Liver (tissue), 9 donors: ENCODE results near the gene E2F7. TPM values are rescaled to one million over a fixed set of nuclear protein-coding genes. Genes with fewer than 3 reads are reported as not detected.

ENCODE experiments used
- DNase-seq: peaks from one replicate; pipeline ENCODE4 v3.0.0-alpha.2; 2017; ENCODE audit warnings: low spot score
- H3K27ac ChIP-seq, 2 donors: one replicate each; pipeline ENCODE4 v1.7.0; 2013; ENCODE audit warnings: inconsistent platforms in 2 of 2, low read length in 2 of 2, control low read depth in 1 of 2, low read depth in 1 of 2, mild to moderate bottlenecking in 1 of 2
- H3K27me3 ChIP-seq, 4 donors: one replicate each; pipeline versions ENCODE4 v1.6.1 to v1.7.0; 2013; ENCODE audit warnings: low read length in 3 of 4, inconsistent platforms in 1 of 4, mild to moderate bottlenecking in 1 of 4, moderate library complexity in 1 of 4; ENCODE audit not compliant: control insufficient read depth in 4 of 4, insufficient read depth in 4 of 4
- H3K36me3 ChIP-seq, 4 donors: one replicate each; pipeline versions ENCODE4 v1.6.1 to v1.7.0; 2013; ENCODE audit warnings: low read length in 3 of 4, mild to moderate bottlenecking in 3 of 4, low read depth in 1 of 4, moderate library complexity in 1 of 4; ENCODE audit not compliant: control insufficient read depth in 4 of 4, insufficient read depth in 3 of 4
- H3K4me1 ChIP-seq, 4 donors: one replicate each; pipeline versions ENCODE4 v1.6.1 to v1.7.0; 2013; ENCODE audit warnings: low read length in 3 of 4, mild to moderate bottlenecking in 3 of 4, moderate library complexity in 1 of 4; ENCODE audit not compliant: control insufficient read depth in 4 of 4, insufficient read depth in 4 of 4
- H3K4me3 ChIP-seq, 3 donors: one replicate each; pipeline versions ENCODE4 v1.6.1 to v1.7.0; 2013; ENCODE audit warnings: low read length in 3 of 3, control low read depth in 1 of 3, low read depth in 1 of 3, mild to moderate bottlenecking in 1 of 3
- H3K9ac ChIP-seq, 2 donors: one replicate each; pipeline ENCODE4 v1.7.0; 2013; ENCODE audit warnings: low read length in 2 of 2, mild to moderate bottlenecking in 2 of 2, moderate library complexity in 2 of 2, control low read depth in 1 of 2, low read depth in 1 of 2
- H3K9me3 ChIP-seq, 4 donors: one replicate each; pipeline versions ENCODE4 v1.6.1 to v1.7.0; 2013; ENCODE audit warnings: low read length in 3 of 4; ENCODE audit not compliant: control insufficient read depth in 4 of 4
- EGR1 ChIP-seq, 2 donors: IDR thresholded peaks; 2 replicates each; pipeline ENCODE4 v1.6.1; 2016 to 2018; ENCODE audit warnings: antibody characterized with exemption in 2 of 2, low read depth in 2 of 2
- GABPA ChIP-seq, 2 donors: IDR thresholded peaks in 1 of 2; conservative IDR thresholded peaks in 1 of 2; 2 replicates each; pipeline ENCODE4 v1.6.1; 2016; ENCODE audit warnings: antibody characterized with exemption in 2 of 2, mild to moderate bottlenecking in 1 of 2, moderate library complexity in 1 of 2
- HNF4G ChIP-seq: IDR thresholded peaks from 2 replicates; pipeline ENCODE4 v1.6.1; 2016; ENCODE audit warnings: antibody characterized with exemption
- NR2F2 ChIP-seq: IDR thresholded peaks from 2 replicates; pipeline ENCODE4 v1.6.1; 2016; ENCODE audit warnings: antibody characterized with exemption
- RXRA ChIP-seq, 2 donors: IDR thresholded peaks; 2 replicates each; pipeline ENCODE4 v1.6.1; 2017 to 2018; ENCODE audit warnings: antibody characterized with exemption in 2 of 2, mild to moderate bottlenecking in 1 of 2
- SP1 ChIP-seq: IDR thresholded peaks from 2 replicates; pipeline ENCODE4 v1.6.1; 2018; ENCODE audit warnings: antibody characterized with exemption, mild to moderate bottlenecking
- WGBS: extraction: QIAGEN DNeasy Blood & Tissue Kit; methylation state at CpG from one replicate; pipeline ENCODE4 v1.1.7; 2013; 5-methylcytosine and 5-hydroxymethylcytosine counted together
- polyA plus RNA-seq, 2 donors: library from polyadenylated mRNA; stranded (reverse) in 1 of 2; unstranded in 1 of 2; fragments of 200-250 nt in 1 of 2; fragments of >200 nt in 1 of 2; fragmentation: Nextera tagmentation in 1 of 2; extraction: Ambion mirVana in 1 of 2; gene quantifications; one replicate each; pipeline versions ENCODE4 v1.2.1 to v1.2.3, GENCODE V29; 2013 to 2015
- total RNA-seq, 2 donors: library from RNA; depleted of rRNA; stranded (reverse); fragments of >200 nt; gene quantifications; one replicate each; pipeline ENCODE4 v1.2.3, GENCODE V29; 2014
- TF ChIP-seq, protein P1 (sequence below): IDR thresholded peaks from 2 replicates; pipeline ENCODE4 v1.6.1; 2016; ENCODE audit warnings: antibody characterized with exemption, mild to moderate bottlenecking
- TF ChIP-seq, protein P2 (sequence below): fragments of 150-350 bp; IDR thresholded peaks from 2 replicates; pipeline ENCODE4 v1.5.1; 2017; ENCODE audit warnings: improper control_type of control experiment, low read depth, low read length; ENCODE audit not compliant: missing input control
- TF ChIP-seq, protein P3 (sequence below): IDR thresholded peaks from 2 replicates; pipeline ENCODE4 v1.6.1; 2016; ENCODE audit warnings: antibody characterized with exemption
- donor health status: healthy.
- donor health status: healthy.
- donor health status: healthy.
- donor health status: healthy.
- donor health status: healthy.

Gene E2F7
- total and polyA plus RNA-seq, 4 donors, result 0.13 to 5.8 (median 0.17) TPM; not detected in 1

DNA sequence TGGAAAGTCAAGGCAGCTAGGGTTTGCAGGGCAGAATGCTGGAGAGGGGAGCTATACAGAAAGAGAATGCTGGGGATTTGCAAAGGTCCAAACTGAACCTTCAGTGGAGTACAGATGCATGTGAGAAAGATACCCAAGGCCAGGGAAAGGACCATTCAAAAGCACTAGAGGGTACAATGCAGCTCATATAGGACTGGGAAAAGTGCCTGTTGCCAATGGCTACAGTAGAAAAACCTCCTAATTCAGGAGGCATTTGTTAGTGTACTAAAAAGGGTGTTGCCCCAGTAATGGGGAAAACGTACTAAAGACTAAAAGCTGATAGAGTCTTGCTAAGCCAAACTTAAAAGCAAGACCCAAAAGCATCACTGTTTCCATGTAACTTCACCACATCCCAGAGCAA, 30.1 kb downstream of the E2F7 start:
- H3K9me3 ChIP-seq, result no peaks in the 10 kb centered on the region
- H3K4me1 ChIP-seq, result no peaks in the 10 kb centered on the region
- H3K36me3 ChIP-seq, result no peaks in the 10 kb centered on the region
- WGBS, result 90% methylated on average over 1 of the region's 1 CpG
- H3K27me3 ChIP-seq, result no peaks in the 10 kb centered on the region
- no peak overlapping the region for H3K27ac ChIP-seq
- TF ChIP-seq HNF4G (no peak), NR2F2 (no peak), GABPA (IDR thresholded peaks at IDR 0.05 in 1 of 2, conservative IDR thresholded peaks at IDR 0.05 in 1 of 2) (no peak), RXRA (IDR thresholded peaks at IDR 0.05) (no peak), SP1 (no peak), EGR1 (IDR thresholded peaks at IDR 0.05; ENCODE audit: low read depth in 2 of 2) (no peak)
- TF ChIP-seq, protein P1, sequence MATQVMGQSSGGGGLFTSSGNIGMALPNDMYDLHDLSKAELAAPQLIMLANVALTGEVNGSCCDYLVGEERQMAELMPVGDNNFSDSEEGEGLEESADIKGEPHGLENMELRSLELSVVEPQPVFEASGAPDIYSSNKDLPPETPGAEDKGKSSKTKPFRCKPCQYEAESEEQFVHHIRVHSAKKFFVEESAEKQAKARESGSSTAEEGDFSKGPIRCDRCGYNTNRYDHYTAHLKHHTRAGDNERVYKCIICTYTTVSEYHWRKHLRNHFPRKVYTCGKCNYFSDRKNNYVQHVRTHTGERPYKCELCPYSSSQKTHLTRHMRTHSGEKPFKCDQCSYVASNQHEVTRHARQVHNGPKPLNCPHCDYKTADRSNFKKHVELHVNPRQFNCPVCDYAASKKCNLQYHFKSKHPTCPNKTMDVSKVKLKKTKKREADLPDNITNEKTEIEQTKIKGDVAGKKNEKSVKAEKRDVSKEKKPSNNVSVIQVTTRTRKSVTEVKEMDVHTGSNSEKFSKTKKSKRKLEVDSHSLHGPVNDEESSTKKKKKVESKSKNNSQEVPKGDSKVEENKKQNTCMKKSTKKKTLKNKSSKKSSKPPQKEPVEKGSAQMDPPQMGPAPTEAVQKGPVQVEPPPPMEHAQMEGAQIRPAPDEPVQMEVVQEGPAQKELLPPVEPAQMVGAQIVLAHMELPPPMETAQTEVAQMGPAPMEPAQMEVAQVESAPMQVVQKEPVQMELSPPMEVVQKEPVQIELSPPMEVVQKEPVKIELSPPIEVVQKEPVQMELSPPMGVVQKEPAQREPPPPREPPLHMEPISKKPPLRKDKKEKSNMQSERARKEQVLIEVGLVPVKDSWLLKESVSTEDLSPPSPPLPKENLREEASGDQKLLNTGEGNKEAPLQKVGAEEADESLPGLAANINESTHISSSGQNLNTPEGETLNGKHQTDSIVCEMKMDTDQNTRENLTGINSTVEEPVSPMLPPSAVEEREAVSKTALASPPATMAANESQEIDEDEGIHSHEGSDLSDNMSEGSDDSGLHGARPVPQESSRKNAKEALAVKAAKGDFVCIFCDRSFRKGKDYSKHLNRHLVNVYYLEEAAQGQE, result no peak
- DNase-seq, result no peak
- no peak overlapping the region for H3K4me3 ChIP-seq
- no peak overlapping the region for H3K9ac ChIP-seq

DNA sequence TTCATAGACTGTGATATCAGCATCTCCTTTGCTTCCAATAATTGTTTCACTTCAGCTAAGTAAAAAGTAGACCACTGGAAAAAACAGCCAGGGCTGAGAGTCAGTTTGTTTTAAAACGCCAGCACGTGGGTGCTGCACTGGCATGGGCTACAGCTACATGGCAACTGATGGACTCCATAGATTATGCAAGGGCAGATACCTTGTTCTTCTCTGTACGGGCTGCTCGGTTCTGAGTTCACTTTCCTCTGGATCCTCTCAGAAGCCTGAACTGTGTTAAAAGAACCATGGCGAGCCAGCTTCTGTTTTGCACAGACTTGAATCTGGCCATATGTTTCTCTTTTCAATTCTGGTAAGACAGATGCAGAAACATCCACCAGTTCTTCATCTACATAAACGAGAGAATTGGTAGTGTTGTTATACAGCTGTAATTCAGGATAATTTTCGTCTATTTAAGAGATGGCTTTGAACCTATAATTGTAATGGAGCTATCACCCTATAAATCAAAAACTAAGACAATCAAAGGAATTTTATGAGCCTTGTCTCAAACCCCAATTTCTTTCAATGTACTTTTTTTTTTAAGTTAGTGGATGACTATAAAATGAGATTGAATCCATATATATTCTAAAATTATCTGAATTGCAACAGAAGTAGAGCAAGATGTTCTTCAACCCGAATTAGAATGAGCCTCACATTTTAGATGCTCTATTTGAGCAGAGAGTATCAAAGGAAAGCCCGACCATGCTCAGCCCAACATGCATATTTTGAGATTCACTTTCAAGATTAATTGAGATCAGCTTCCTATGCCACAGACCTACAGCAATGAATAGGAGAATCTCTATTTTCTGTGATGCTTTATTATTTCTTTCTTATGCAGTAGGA, 31.5 kb downstream of the E2F7 start:
- Histone ChIP-seq H3K9ac (no peak overlapping the region), H3K4me3 (no peak overlapping the region), H3K27ac (no peak overlapping the region), H3K9me3 (no peaks in the 10 kb centered on the region), H3K36me3 (no peaks in the 10 kb centered on the region), H3K4me1 (no peaks in the 10 kb centered on the region), H3K27me3 (no peaks in the 10 kb centered on the region)
- TF ChIP-seq, protein P2, sequence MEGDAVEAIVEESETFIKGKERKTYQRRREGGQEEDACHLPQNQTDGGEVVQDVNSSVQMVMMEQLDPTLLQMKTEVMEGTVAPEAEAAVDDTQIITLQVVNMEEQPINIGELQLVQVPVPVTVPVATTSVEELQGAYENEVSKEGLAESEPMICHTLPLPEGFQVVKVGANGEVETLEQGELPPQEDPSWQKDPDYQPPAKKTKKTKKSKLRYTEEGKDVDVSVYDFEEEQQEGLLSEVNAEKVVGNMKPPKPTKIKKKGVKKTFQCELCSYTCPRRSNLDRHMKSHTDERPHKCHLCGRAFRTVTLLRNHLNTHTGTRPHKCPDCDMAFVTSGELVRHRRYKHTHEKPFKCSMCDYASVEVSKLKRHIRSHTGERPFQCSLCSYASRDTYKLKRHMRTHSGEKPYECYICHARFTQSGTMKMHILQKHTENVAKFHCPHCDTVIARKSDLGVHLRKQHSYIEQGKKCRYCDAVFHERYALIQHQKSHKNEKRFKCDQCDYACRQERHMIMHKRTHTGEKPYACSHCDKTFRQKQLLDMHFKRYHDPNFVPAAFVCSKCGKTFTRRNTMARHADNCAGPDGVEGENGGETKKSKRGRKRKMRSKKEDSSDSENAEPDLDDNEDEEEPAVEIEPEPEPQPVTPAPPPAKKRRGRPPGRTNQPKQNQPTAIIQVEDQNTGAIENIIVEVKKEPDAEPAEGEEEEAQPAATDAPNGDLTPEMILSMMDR, result no peak
- TF ChIP-seq, protein P3, sequence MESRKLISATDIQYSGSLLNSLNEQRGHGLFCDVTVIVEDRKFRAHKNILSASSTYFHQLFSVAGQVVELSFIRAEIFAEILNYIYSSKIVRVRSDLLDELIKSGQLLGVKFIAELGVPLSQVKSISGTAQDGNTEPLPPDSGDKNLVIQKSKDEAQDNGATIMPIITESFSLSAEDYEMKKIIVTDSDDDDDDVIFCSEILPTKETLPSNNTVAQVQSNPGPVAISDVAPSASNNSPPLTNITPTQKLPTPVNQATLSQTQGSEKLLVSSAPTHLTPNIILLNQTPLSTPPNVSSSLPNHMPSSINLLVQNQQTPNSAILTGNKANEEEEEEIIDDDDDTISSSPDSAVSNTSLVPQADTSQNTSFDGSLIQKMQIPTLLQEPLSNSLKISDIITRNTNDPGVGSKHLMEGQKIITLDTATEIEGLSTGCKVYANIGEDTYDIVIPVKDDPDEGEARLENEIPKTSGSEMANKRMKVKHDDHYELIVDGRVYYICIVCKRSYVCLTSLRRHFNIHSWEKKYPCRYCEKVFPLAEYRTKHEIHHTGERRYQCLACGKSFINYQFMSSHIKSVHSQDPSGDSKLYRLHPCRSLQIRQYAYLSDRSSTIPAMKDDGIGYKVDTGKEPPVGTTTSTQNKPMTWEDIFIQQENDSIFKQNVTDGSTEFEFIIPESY, result no peak
- 97% methylated on average over 9 of the region's 9 CpGs for WGBS
- no peak for DNase-seq
